K562 (cell line): ENCODE measurements around the gene GIMAP8. TPM values are rescaled to one million over a fixed set of nuclear protein-coding genes. Genes with fewer than 3 reads are reported as not detected.

Experiments used
- BACH1 ChIP-seq: fragments of 200-800 bp; sonication (Bioruptor generic); IDR thresholded peaks from 2 replicates; pipeline ENCODE4 v1.6.1; 2016; ENCODE audit warnings: missing genetic modification characterization, missing compliant biosample characterization
- CCAR2 ChIP-seq: fragments of 200-400 bp; formaldehyde crosslinking; IDR thresholded peaks from 2 replicates; pipeline ENCODE4 v1.6.1; 2017; ENCODE audit warnings: mild to moderate bottlenecking, low read depth, low read length
- CEBPB ChIP-seq: fragments of 450-650 bp; IDR thresholded peaks from 2 replicates; pipeline ENCODE4 v1.6.1; 2016; ENCODE audit warnings: missing genetic modification characterization, missing compliant biosample characterization
- CEBPG ChIP-seq, 3 experiments: fragments of 200-800 bp in 1 of 3; sonication (Bioruptor generic) in 1 of 3; sonication (generic) in 1 of 3; formaldehyde crosslinking in 1 of 3; IDR thresholded peaks in 2 of 3; conservative IDR thresholded peaks in 1 of 3; 2 replicates each; pipeline versions ENCODE4 v1.6.1 to v1.8.0; 2016 to 2022; ENCODE audit warnings: missing compliant biosample characterization in 2 of 3, missing genetic modification characterization in 2 of 3, mild to moderate bottlenecking in 1 of 3, missing genetic modification reagents in 1 of 3
- E2F6 ChIP-seq, 2 experiments: IDR thresholded peaks; 2 replicates each; pipeline ENCODE4 v1.6.1; 2011; ENCODE audit warnings: borderline replicate concordance in 1 of 2, control low read depth in 1 of 2, low read depth in 1 of 2, low read length in 1 of 2, mild to moderate bottlenecking in 1 of 2, mixed read lengths in 1 of 2, moderate library complexity in 1 of 2; ENCODE audit not compliant: insufficient read depth in 1 of 2, insufficient read length in 1 of 2, poor library complexity in 1 of 2, severe bottlenecking in 1 of 2; ENCODE audit errors: extremely low read depth in 1 of 2
- NR2C2 ChIP-seq, 2 experiments: fragments of 200-800 bp in 1 of 2; sonication (Bioruptor generic) in 1 of 2; sonication (generic) in 1 of 2; formaldehyde crosslinking in 1 of 2; IDR thresholded peaks; 2 replicates each; pipeline versions ENCODE4 v1.6.1 to v1.8.0; 2016 to 2022; ENCODE audit warnings: mild to moderate bottlenecking in 1 of 2, missing compliant biosample characterization in 1 of 2, missing genetic modification characterization in 1 of 2, missing genetic modification reagents in 1 of 2
- PCBP2 ChIP-seq: fragments of 200-400 bp; formaldehyde crosslinking; IDR thresholded peaks from 2 replicates; pipeline ENCODE4 v1.6.1; 2018; ENCODE audit warnings: low read length, low read depth, mild to moderate bottlenecking, moderate library complexity; ENCODE audit not compliant: poor library complexity, severe bottlenecking
- POLR2B ChIP-seq: fragments of 450-650 bp; IDR thresholded peaks from 2 replicates; pipeline ENCODE4 v1.6.1; 2018; ENCODE audit warnings: low read depth; ENCODE audit not compliant: partially characterized antibody
- polyA plus RNA-seq, 8 experiments: library from polyadenylated mRNA; depleted of rRNA in 4 of 8; stranded (reverse) in 5 of 8; unstranded in 3 of 8; fragments of >200 nt; fragmentation: Nextera tagmentation in 2 of 8; fragmentation: Illumina TruSeq in 1 of 8; extraction: Ambion mirVana in 2 of 8; extraction: Trizol in 1 of 8; gene quantifications; 2 replicates each; pipeline versions ENCODE4 v1.2.1 to v1.2.3, GENCODE V29; 2011 to 2014; ENCODE audit warnings: inconsistent platforms in 1 of 8, missing spikeins in 1 of 8
- total RNA-seq, 7 experiments: library from RNA; depleted of rRNA in 6 of 7; stranded (reverse); fragments of >200 nt in 6 of 7; fragmentation: Illumina TruSeq in 2 of 7; extraction: Trizol in 2 of 7; gene quantifications; 2 replicates each; pipeline versions ENCODE4 v1.2.1 to v1.2.3, GENCODE V29; 2011 to 2021; ENCODE audit warnings: low replicate concordance in 1 of 7
- TF ChIP-seq, protein P1 (sequence below): fragments of 450-650 bp; IDR thresholded peaks from 2 replicates; pipeline ENCODE4 v1.6.1; 2016; ENCODE audit warnings: low read depth
- TF ChIP-seq, protein P2 (sequence below), 2 experiments: fragments of 450-650 bp in 1 of 2; IDR thresholded peaks; 2 replicates each; pipeline ENCODE4 v1.6.1; 2011 to 2017; ENCODE audit warnings: low read depth in 2 of 2, antibody characterized with exemption in 1 of 2, borderline replicate concordance in 1 of 2, low read length in 1 of 2, mild to moderate bottlenecking in 1 of 2, mixed read lengths in 1 of 2; ENCODE audit not compliant: control insufficient read depth in 1 of 2

Gene GIMAP8
- total and polyA plus RNA-seq, 9 of the 15 experiments (the other 6 are each of a cell fraction or from before 2014, with no cell fraction given): not detected

DNA sequence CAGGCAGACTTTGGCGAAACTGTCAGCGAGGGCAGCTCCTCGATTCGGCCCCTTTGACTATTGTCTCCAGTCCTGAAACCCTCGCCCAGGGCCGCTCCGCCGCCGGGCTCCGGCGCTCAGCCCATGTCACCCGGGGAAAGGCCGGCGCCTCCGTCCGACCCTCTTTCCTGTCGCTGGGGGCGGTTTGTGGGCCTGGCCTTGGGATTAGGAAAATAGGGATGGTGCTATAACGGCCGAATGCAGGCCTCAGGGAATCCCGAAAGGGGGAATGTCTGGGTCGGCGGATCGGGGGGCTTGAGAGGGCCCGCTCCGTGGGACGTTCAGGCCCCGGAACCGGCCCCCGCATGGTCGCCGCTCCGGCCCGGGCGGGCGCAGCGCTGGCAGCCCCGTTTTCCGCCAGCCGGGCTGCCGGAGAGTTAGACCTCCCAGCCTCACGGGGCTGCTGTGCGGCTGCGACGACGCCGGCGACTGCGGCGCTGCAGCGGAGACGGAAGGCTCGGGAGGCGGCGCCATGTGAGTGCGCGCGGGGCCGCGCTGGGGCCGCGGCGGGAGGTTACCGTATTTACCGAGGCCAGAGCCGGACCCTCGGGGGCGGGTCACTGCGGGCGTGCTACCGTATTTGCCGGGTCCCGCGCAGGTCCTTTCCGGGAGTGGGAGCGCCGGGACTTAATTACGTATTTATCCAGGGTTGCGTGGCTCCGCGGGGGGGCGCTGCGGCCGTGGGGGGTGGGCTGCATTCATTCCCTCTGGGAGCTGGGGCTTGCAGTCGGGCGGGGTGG lies 45.4 kb upstream of the GIMAP8 start (continued):
- no peak for TF ChIP-seq POLR2B
- no peak for TF ChIP-seq CEBPG (CRISPR knock-in tag; IDR thresholded peaks at IDR 0.05)
- TF ChIP-seq CEBPG (tag; conservative IDR thresholded peaks at IDR 0.05 in 1 of 2, IDR thresholded peaks at IDR 0.05 in 1 of 2): no peak
- TF ChIP-seq, protein P1, sequence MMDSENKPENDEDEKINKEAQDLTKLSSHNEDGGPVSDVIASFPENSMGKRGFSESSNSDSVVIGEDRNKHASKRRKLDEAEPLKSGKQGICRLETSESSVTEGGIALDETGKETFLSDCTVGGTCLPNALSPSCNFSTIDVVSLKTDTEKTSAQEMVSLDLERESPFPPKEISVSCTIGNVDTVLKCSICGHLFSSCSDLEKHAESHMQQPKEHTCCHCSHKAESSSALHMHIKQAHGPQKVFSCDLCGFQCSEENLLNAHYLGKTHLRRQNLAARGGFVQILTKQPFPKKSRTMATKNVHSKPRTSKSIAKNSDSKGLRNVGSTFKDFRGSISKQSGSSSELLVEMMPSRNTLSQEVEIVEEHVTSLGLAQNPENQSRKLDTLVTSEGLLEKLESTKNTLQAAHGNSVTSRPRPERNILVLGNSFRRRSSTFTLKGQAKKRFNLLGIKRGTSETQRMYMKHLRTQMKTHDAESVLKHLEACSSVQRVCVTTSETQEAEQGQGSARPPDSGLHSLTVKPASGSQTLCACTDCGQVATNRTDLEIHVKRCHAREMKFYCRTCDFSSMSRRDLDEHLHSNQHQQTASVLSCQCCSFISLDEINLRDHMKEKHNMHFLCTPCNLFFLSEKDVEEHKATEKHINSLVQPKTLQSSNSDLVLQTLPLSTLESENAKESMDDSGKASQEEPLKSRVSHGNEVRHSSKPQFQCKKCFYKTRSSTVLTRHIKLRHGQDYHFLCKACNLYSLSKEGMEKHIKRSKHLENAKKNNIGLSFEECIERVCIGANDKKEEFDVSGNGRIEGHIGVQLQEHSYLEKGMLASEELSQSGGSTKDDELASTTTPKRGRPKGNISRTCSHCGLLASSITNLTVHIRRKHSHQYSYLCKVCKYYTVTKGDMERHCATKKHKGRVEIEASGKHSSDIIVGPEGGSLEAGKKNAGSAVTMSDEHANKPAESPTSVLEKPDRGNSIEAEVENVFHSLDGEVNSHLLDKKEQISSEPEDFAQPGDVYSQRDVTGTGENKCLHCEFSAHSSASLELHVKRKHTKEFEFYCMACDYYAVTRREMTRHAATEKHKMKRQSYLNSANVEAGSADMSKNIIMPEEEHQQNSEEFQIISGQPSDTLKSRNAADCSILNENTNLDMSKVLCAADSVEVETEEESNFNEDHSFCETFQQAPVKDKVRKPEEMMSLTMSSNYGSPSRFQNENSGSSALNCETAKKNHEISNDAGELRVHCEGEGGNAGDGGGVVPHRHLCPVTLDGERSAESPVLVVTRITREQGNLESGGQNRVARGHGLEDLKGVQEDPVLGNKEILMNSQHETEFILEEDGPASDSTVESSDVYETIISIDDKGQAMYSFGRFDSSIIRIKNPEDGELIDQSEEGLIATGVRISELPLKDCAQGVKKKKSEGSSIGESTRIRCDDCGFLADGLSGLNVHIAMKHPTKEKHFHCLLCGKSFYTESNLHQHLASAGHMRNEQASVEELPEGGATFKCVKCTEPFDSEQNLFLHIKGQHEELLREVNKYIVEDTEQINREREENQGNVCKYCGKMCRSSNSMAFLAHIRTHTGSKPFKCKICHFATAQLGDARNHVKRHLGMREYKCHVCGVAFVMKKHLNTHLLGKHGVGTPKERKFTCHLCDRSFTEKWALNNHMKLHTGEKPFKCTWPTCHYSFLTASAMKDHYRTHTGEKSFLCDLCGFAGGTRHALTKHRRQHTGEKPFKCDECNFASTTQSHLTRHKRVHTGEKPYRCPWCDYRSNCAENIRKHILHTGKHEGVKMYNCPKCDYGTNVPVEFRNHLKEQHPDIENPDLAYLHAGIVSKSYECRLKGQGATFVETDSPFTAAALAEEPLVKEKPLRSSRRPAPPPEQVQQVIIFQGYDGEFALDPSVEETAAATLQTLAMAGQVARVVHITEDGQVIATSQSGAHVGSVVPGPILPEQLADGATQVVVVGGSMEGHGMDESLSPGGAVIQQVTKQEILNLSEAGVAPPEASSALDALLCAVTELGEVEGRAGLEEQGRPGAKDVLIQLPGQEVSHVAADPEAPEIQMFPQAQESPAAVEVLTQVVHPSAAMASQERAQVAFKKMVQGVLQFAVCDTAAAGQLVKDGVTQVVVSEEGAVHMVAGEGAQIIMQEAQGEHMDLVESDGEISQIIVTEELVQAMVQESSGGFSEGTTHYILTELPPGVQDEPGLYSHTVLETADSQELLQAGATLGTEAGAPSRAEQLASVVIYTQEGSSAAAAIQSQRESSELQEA: no peak
- no peak; the same call in 1 of the 2 replicates for TF ChIP-seq BACH1 (tag)
- TF ChIP-seq, protein P2, sequence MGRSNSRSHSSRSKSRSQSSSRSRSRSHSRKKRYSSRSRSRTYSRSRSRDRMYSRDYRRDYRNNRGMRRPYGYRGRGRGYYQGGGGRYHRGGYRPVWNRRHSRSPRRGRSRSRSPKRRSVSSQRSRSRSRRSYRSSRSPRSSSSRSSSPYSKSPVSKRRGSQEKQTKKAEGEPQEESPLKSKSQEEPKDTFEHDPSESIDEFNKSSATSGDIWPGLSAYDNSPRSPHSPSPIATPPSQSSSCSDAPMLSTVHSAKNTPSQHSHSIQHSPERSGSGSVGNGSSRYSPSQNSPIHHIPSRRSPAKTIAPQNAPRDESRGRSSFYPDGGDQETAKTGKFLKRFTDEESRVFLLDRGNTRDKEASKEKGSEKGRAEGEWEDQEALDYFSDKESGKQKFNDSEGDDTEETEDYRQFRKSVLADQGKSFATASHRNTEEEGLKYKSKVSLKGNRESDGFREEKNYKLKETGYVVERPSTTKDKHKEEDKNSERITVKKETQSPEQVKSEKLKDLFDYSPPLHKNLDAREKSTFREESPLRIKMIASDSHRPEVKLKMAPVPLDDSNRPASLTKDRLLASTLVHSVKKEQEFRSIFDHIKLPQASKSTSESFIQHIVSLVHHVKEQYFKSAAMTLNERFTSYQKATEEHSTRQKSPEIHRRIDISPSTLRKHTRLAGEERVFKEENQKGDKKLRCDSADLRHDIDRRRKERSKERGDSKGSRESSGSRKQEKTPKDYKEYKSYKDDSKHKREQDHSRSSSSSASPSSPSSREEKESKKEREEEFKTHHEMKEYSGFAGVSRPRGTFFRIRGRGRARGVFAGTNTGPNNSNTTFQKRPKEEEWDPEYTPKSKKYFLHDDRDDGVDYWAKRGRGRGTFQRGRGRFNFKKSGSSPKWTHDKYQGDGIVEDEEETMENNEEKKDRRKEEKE (IDR thresholded peaks at IDR 0.05; ENCODE audit: borderline replicate concordance in 1 of 2, control insufficient read depth in 1 of 2, low read depth in 2 of 2, low read length in 1 of 2): peak in 1 of 2 experiments; percentile 86; a peak in 1 of 4 replicates
- TF ChIP-seq E2F6 (IDR thresholded peaks at IDR 0.05; ENCODE audit: borderline replicate concordance in 1 of 2, extremely low read depth in 1 of 2, insufficient read depth in 1 of 2, insufficient read length in 1 of 2, low read depth in 1 of 2, low read length in 1 of 2, poor library complexity in 1 of 2, severe bottlenecking in 1 of 2): peak; percentile 90 to 96
- TF ChIP-seq NR2C2 (CRISPR knock-in tag; IDR thresholded peaks at IDR 0.05): no peak
- TF ChIP-seq NR2C2 (tag; IDR thresholded peaks at IDR 0.05): peak; percentile 80
- no peak for TF ChIP-seq CEBPB (tag)
- TF ChIP-seq CCAR2: no peak
- TF ChIP-seq PCBP2: no peak
